Endothelial cell of umbilical vein (primary cell): ENCODE measurements around the gene IL24. TPM values are rescaled to one million over a fixed set of nuclear protein-coding genes. Genes with fewer than 3 reads are reported as not detected.

Experiments used
- BruUV-seq: library from RNA; stranded (reverse); fragments of 400-500 nt; replicated peaks from 2 replicates; lab custom pipeline; 2021; lab: Mats Ljungman, UMichigan
- CTCF ChIA-PET: fragments of 300-600, 350-600 bp; sonication (Branson Sonifier 250); formaldehyde crosslinking; loops from one replicate; lab custom pipeline; 2021; ENCODE audit warnings: antibody characterized with exemption, inconsistent platforms; lab: Charles Lee
- POLR2A ChIA-PET: fragments of 300-600, 350-600 bp; sonication (Branson Sonifier 250); formaldehyde crosslinking; loops from one replicate; lab custom pipeline; 2021; ENCODE audit warnings: antibody characterized with exemption, inconsistent platforms; lab: Charles Lee
- DNase-seq: peaks from one replicate; pipeline ENCODE4 v3.0.0-alpha.2; 2011; ENCODE audit warnings: low read depth, low spot score
- FAIRE-seq: peaks from 2 replicates; lab custom pipeline; 2011; peaks lifted over from hg19 to GRCh38; lab: Jason Lieb, UNC
- H2AFZ ChIP-seq: 2 replicates; pipeline ENCODE4 v1.6.0; 2012; ENCODE audit warnings: low read depth, low read length, control low read depth, inconsistent platforms
- H3K27ac ChIP-seq: 2 replicates; pipeline ENCODE4 v1.5.1; 2011; ENCODE audit warnings: low read depth, mild to moderate bottlenecking, control low read depth, low read length, moderate library complexity; ENCODE audit not compliant: insufficient read depth
- H3K27me3 ChIP-seq, 2 experiments: 2 replicates each; pipeline versions ENCODE4 v1.6.0 to v1.6.1; 2011; ENCODE audit warnings: low read length in 2 of 2, mixed read lengths in 1 of 2; ENCODE audit not compliant: control insufficient read depth in 2 of 2, insufficient read depth in 2 of 2
- H3K36me3 ChIP-seq, 2 experiments: 2 replicates in 1 of 2; 3 replicates in 1 of 2; pipeline ENCODE4 v1.5.1; 2011; ENCODE audit warnings: low read length in 2 of 2, mild to moderate bottlenecking in 1 of 2, moderate library complexity in 1 of 2; ENCODE audit not compliant: control insufficient read depth in 2 of 2, insufficient read depth in 2 of 2; ENCODE audit errors: extremely low read depth in 1 of 2
- H3K4me1 ChIP-seq: 3 replicates; pipeline ENCODE4 v1.5.1; 2011; ENCODE audit warnings: mild to moderate bottlenecking, low read length; ENCODE audit not compliant: control insufficient read depth, insufficient read depth; ENCODE audit errors: extremely low read depth
- H3K4me2 ChIP-seq: 2 replicates; pipeline ENCODE4 v1.6.1; 2011; ENCODE audit warnings: low read length, control low read depth, mixed read lengths; ENCODE audit not compliant: insufficient read depth
- H3K4me3 ChIP-seq, 3 experiments: fragments of 200-600 bp in 1 of 3; sonication (generic), shearing (Covaris generic) in 1 of 3; replicated peaks in 1 of 3; 2 replicates each; pipeline ENCODE4 v1.5.1; 2011 to 2016; ENCODE audit warnings: control low read depth in 3 of 3, low read length in 3 of 3, mild to moderate bottlenecking in 2 of 3, inconsistent platforms in 1 of 3, low read depth in 1 of 3, moderate library complexity in 1 of 3; ENCODE audit not compliant: insufficient read depth in 1 of 3
- H3K79me2 ChIP-seq: 2 replicates; pipeline ENCODE4 v1.6.0; 2012; ENCODE audit warnings: low read length, inconsistent platforms; ENCODE audit not compliant: control insufficient read depth, insufficient read depth
- H3K9ac ChIP-seq: replicated peaks from 2 replicates; pipeline ENCODE3; 2011; ENCODE audit warnings: low read length, control low read depth; ENCODE audit not compliant: insufficient read depth; ENCODE audit errors: extremely low read depth
- H3K9me1 ChIP-seq: replicated peaks from 3 replicates; pipeline ENCODE4 v1.6.0; 2011; ENCODE audit warnings: mild to moderate bottlenecking, low read length; ENCODE audit not compliant: control insufficient read depth, insufficient read depth; ENCODE audit errors: extremely low read depth
- H3K9me3 ChIP-seq: replicated peaks from 2 replicates; pipeline ENCODE4 v1.5.1; 2012; ENCODE audit warnings: low read length, inconsistent platforms; ENCODE audit not compliant: control insufficient read depth, insufficient read depth
- H4K20me1 ChIP-seq: replicated peaks from 2 replicates; pipeline ENCODE3; 2011; ENCODE audit warnings: mild to moderate bottlenecking, low read length; ENCODE audit not compliant: control insufficient read depth, insufficient read depth; ENCODE audit errors: extremely low read depth
- EZH2 ChIP-seq: IDR thresholded peaks from 2 replicates; pipeline ENCODE4 v1.6.1; 2012; ENCODE audit warnings: borderline replicate concordance, low read depth, mild to moderate bottlenecking, moderate library complexity, low read length, inconsistent platforms; ENCODE audit not compliant: severe bottlenecking
- FOS ChIP-seq: IDR thresholded peaks from 2 replicates; pipeline ENCODE4 v1.6.1; 2011; ENCODE audit warnings: mild to moderate bottlenecking, low read length, moderate library complexity, borderline replicate concordance; ENCODE audit not compliant: insufficient read depth
- GATA2 ChIP-seq: IDR thresholded peaks from 2 replicates; pipeline ENCODE4 v1.7.0; 2011; ENCODE audit warnings: low read depth, mild to moderate bottlenecking, moderate library complexity, mixed read lengths, low read length; ENCODE audit not compliant: insufficient read length, insufficient read depth
- JUN ChIP-seq: IDR thresholded peaks from 2 replicates; pipeline ENCODE4 v1.6.1; 2011; ENCODE audit warnings: borderline replicate concordance, low read depth; ENCODE audit not compliant: insufficient read length, insufficient read depth
- MAX ChIP-seq: IDR thresholded peaks from 2 replicates; pipeline ENCODE4 v1.6.1; 2011; ENCODE audit not compliant: insufficient read depth, insufficient read length
- MYC ChIP-seq: IDR thresholded peaks from one replicate; pipeline ENCODE4 v1.6.1; 2011; ENCODE audit warnings: mild to moderate bottlenecking, low read depth, low read length
- POLR2A ChIP-seq: IDR thresholded peaks from 2 replicates; pipeline ENCODE4 v1.6.1; 2012; ENCODE audit warnings: low read depth, mild to moderate bottlenecking, control low read depth, low read length
- POLR2AphosphoS5 ChIP-seq: IDR thresholded peaks from 2 replicates; pipeline ENCODE4 v1.6.1; 2012; ENCODE audit warnings: low read depth, mild to moderate bottlenecking, control low read depth, low read length, moderate library complexity; ENCODE audit not compliant: insufficient read depth
- dilution Hi-C: fragments of 300-500 bp; cut with MboI; formaldehyde crosslinking; loops from one replicate; pipeline ENCODE4 v1.15.0; 2019; ENCODE audit warnings: low sequenced_read_pairs; ENCODE audit not compliant: extremely low pct_ligation_motif_present
- intact Hi-C: fragments of 100-400 bp; cut with micrococcal nuclease; formaldehyde crosslinking; loops from one replicate; pipeline ENCODE4 v1.10.0; 2022
- polyA plus RNA-seq, 4 experiments: library from polyadenylated mRNA; depleted of rRNA in 3 of 4; stranded (reverse) in 3 of 4; unstranded in 1 of 4; fragments of >200 nt; gene quantifications; 2 replicates each; pipeline versions ENCODE4 v1.2.1 to v1.2.3, GENCODE V29; 2011 to 2012; ENCODE audit warnings: missing spikeins in 1 of 4
- total RNA-seq: library from RNA; stranded (reverse); gene quantifications from 2 replicates; pipeline ENCODE4 v1.2.3, GENCODE V29; 2021
- TF ChIP-seq, protein P1 (sequence below), 2 donors: IDR thresholded peaks; 1 replicate in 1 of 2; 2 replicates in 1 of 2; pipeline ENCODE4 v1.5.1; 2011; ENCODE audit warnings: low read length in 2 of 2, mild to moderate bottlenecking in 2 of 2, moderate library complexity in 2 of 2, control low read depth in 1 of 2, inconsistent platforms in 1 of 2, low read depth in 1 of 2; ENCODE audit not compliant: insufficient read depth in 1 of 2; ENCODE audit errors: extremely low read depth in 1 of 2

IL24 gene
- total and polyA plus RNA-seq, 2 donors (not counting 3 experiments of a cell fraction or from before 2014, with no cell fraction given): not detected

- ChIA-PET POLR2A (no interaction called here), CTCF (interaction anchor here (1.2 kb wide), 1 partner anchor 46 kb away, joined by 3 read pairs; no protein-coding TSS in a partner anchor)
- peaks cover 0 to 2% of the 10 kb centered on the region in 2 experiments for H3K27me3 ChIP-seq
- H3K9ac ChIP-seq: no peak overlapping the region
- dilution Hi-C loops: no loop called here
- H3K27ac ChIP-seq: no peak overlapping the region
- no peaks in the 10 kb centered on the region for H4K20me1 ChIP-seq
- H3K9me3 ChIP-seq: no peaks in the 10 kb centered on the region
- intact Hi-C loops: no loop called here
- H3K4me2 ChIP-seq: no peak overlapping the region
- no peaks in the 10 kb centered on the region for H3K36me3 ChIP-seq
- no peak for DNase-seq
- no peak for FAIRE-seq
- no peak overlapping the region for H2AFZ ChIP-seq
- H3K4me3 ChIP-seq: no peak overlapping the region
- BruUV-seq: no TSS peak
- no peaks in the 10 kb centered on the region for H3K9me1 ChIP-seq
- no peaks in the 10 kb centered on the region for H3K4me1 ChIP-seq
- no peaks in the 10 kb centered on the region for H3K79me2 ChIP-seq
- TF ChIP-seq JUN (no peak), POLR2A (no peak), GATA2 (no peak), FOS (no peak), POLR2AphosphoS5 (no peak), MYC (no peak), EZH2 (no peak), MAX (no peak)
- TF ChIP-seq, protein P1, sequence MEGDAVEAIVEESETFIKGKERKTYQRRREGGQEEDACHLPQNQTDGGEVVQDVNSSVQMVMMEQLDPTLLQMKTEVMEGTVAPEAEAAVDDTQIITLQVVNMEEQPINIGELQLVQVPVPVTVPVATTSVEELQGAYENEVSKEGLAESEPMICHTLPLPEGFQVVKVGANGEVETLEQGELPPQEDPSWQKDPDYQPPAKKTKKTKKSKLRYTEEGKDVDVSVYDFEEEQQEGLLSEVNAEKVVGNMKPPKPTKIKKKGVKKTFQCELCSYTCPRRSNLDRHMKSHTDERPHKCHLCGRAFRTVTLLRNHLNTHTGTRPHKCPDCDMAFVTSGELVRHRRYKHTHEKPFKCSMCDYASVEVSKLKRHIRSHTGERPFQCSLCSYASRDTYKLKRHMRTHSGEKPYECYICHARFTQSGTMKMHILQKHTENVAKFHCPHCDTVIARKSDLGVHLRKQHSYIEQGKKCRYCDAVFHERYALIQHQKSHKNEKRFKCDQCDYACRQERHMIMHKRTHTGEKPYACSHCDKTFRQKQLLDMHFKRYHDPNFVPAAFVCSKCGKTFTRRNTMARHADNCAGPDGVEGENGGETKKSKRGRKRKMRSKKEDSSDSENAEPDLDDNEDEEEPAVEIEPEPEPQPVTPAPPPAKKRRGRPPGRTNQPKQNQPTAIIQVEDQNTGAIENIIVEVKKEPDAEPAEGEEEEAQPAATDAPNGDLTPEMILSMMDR (IDR thresholded peaks at IDR 0.05; ENCODE audit: extremely low read depth in 1 of 2, insufficient read depth in 1 of 2, low read depth in 1 of 2, low read length in 2 of 2): no peak
These were observed 31.2 kb upstream of the IL24 start for GRCh38 chr1:206866062-206866461.
